ENCODE measurements around the gene KDM3B.
"Not testable (repeated sequence)": the region's sequence is repeated elsewhere in the genome, so short reads cannot be mapped to it uniquely, and the experiment has no call there.

GRCh38 chr5:138318211-138318610 lies 34.3 kb upstream of the KDM3B start:
- TF ChIP-seq, protein P1, sequence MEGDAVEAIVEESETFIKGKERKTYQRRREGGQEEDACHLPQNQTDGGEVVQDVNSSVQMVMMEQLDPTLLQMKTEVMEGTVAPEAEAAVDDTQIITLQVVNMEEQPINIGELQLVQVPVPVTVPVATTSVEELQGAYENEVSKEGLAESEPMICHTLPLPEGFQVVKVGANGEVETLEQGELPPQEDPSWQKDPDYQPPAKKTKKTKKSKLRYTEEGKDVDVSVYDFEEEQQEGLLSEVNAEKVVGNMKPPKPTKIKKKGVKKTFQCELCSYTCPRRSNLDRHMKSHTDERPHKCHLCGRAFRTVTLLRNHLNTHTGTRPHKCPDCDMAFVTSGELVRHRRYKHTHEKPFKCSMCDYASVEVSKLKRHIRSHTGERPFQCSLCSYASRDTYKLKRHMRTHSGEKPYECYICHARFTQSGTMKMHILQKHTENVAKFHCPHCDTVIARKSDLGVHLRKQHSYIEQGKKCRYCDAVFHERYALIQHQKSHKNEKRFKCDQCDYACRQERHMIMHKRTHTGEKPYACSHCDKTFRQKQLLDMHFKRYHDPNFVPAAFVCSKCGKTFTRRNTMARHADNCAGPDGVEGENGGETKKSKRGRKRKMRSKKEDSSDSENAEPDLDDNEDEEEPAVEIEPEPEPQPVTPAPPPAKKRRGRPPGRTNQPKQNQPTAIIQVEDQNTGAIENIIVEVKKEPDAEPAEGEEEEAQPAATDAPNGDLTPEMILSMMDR (conservative IDR thresholded peaks at IDR 0.05 in 1 of 2, IDR thresholded peaks at IDR 0.05 in 1 of 2; ENCODE audit: low read depth in 1 of 2, low read length in 2 of 2): not testable (repeated sequence)
- TF ChIP-seq EZH2 (IDR thresholded peaks at IDR 0.05; ENCODE audit: low read length, missing control alignments): not testable (repeated sequence)
